ENCODE results near the gene IL1R2.
"Not testable (repeated sequence)": the region's sequence is repeated elsewhere in the genome, so short reads cannot be mapped to it uniquely, and the experiment has no call there.

IL1R2 gene

GRCh38 chr2:102064679-102065674 lies 73.2 kb downstream of the IL1R2 start:
- peaks cover 92% of the 10 kb centered on the region for H3K27me3 ChIP-seq (ENCODE audit: insufficient read depth, low read depth, severe bottlenecking)
- TF ChIP-seq CTCF (IDR thresholded peaks at IDR 0.05; ENCODE audit: low read depth, low read length): no peak
- H3K36me3 ChIP-seq: no peaks in the 10 kb centered on the region
- no peak overlapping the region for H3K27ac ChIP-seq
- no peak overlapping the region for H3K4me3 ChIP-seq (ENCODE audit: low read depth, low read length)
- H3K9me3 ChIP-seq (ENCODE audit: severe bottlenecking): no peaks in the 10 kb centered on the region
- DNase-seq: no peak

GRCh38 chr2:102065675-102066252 lies 74.0 kb downstream of the IL1R2 start:
- Histone ChIP-seq H3K27me3 (ENCODE audit: insufficient read depth, low read depth, severe bottlenecking) (peaks cover 89% of the 10 kb centered on the region), H3K9me3 (ENCODE audit: severe bottlenecking) (no peaks in the 10 kb centered on the region), H3K27ac (no peak overlapping the region), H3K36me3 (no peaks in the 10 kb centered on the region), H3K4me3 (ENCODE audit: low read depth, low read length) (no peak overlapping the region)
- no peak for TF ChIP-seq CTCF (IDR thresholded peaks at IDR 0.05; ENCODE audit: low read depth, low read length)
- no peak for DNase-seq

GRCh38 chr2:102066554-102066953 lies 74.8 kb downstream of the IL1R2 start:
- DNase-seq: no peak
- H3K36me3 ChIP-seq: no peaks in the 10 kb centered on the region
- H3K9me3 ChIP-seq (ENCODE audit: severe bottlenecking): no peaks in the 10 kb centered on the region
- no peak overlapping the region for H3K4me3 ChIP-seq (ENCODE audit: low read depth, low read length)
- no peak overlapping the region for H3K27ac ChIP-seq
- no peak for TF ChIP-seq CTCF (IDR thresholded peaks at IDR 0.05; ENCODE audit: low read depth, low read length)
- H3K27me3 ChIP-seq (ENCODE audit: insufficient read depth, low read depth, severe bottlenecking): peaks cover 87% of the 10 kb centered on the region

- H3K36me3 ChIP-seq; DNase-seq; H3K9me3 ChIP-seq (ENCODE audit: severe bottlenecking); H3K4me3 ChIP-seq (ENCODE audit: low read depth, low read length); H3K27ac ChIP-seq: not testable (repeated sequence)
- H3K27me3 ChIP-seq (ENCODE audit: insufficient read depth, low read depth, severe bottlenecking): peaks cover 86% of the 10 kb centered on the region
These were observed 76.4 kb downstream of the IL1R2 start for GRCh38 chr2:102068126-102068525.

- Histone ChIP-seq H3K36me3 (no peaks in the 10 kb centered on the region), H3K4me3 (ENCODE audit: low read depth, low read length) (no peak overlapping the region), H3K27me3 (ENCODE audit: insufficient read depth, low read depth, severe bottlenecking) (peaks cover 85% of the 10 kb centered on the region), H3K9me3 (ENCODE audit: severe bottlenecking) (no peaks in the 10 kb centered on the region), H3K27ac (no peak overlapping the region)
- DNase-seq: no peak
- TF ChIP-seq CTCF (IDR thresholded peaks at IDR 0.05; ENCODE audit: low read depth, low read length): no peak
These were observed 77.7 kb downstream of the IL1R2 start for GRCh38 chr2:102069311-102069974.

GRCh38 chr2:102070058-102070642 lies 78.4 kb downstream of the IL1R2 start:
- no peak for TF ChIP-seq CTCF (IDR thresholded peaks at IDR 0.05; ENCODE audit: low read depth, low read length)
- DNase-seq: no peak
- H3K4me3 ChIP-seq (ENCODE audit: low read depth, low read length): no peak overlapping the region
- H3K27ac ChIP-seq: no peak overlapping the region
- no peaks in the 10 kb centered on the region for H3K36me3 ChIP-seq
- H3K9me3 ChIP-seq (ENCODE audit: severe bottlenecking): no peaks in the 10 kb centered on the region
- H3K27me3 ChIP-seq (ENCODE audit: insufficient read depth, low read depth, severe bottlenecking): peaks cover 82% of the 10 kb centered on the region

All from WERI-Rb-1 (cell line).